NCI-H526 (cell line): ENCODE measurements around the gene DNAJC13.
A peak's percentile ranks its signal among the peaks of the same experiment; 100 is the strongest.
"Not testable (repeated sequence)": the region's sequence is repeated elsewhere in the genome, so short reads cannot be mapped to it uniquely, and the experiment has no call there.

Source experiments
- DNase-seq, 2 experiments: peaks; one replicate each; lab custom pipeline; 2025; lab: John Stamatoyannopoulos, UW

Gene DNAJC13

DNA sequence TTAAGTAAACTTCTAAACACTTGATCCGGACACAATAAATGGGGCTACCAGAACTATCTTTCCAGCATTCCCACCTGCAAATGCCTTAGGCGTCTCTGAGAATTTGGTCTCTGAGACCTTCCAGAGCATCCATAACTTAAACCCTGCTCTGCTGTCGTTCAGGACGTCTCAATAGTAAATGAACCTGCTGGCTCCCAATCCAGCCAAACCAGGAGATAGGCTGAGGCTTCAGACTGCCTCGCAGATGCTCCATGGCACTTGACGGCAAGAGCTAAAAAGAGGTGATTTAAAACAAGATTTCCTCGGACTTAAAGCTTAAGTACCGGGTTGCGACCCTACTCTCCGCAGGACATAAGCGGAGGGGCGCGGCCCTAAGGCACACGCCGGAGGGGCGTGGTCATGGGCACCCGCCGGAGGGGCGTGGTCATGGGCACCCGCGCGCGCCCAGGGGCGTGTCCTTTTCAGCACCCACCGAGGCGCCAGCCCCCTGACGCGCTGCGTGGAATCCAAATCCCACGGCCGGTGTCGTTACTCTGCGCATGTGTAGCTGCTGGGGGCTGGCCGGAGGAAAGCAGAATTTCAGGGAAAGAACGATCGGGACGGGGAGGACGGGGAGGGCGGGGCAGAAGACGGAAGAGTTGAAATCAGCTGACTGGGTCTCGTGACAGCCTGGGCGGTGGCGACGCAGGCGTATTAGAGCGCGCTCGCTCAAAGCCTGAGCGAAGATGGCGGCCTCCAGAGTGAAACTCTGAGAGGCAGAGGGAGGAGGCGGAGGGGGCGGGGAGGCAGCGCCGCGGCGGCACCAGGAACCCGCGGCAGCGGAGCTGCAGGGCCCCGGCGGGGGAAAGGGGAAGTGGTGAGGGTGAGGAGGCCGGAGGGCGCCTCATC is at the start of gene DNAJC13:
DNAJC13 (plus strand) TSS at position 696 of the 888 bp plus-strand sequence. CDS start 17,049 bp downstream, outside the sequence.
- peak; percentile 85 to 95 for DNase-seq

DNA sequence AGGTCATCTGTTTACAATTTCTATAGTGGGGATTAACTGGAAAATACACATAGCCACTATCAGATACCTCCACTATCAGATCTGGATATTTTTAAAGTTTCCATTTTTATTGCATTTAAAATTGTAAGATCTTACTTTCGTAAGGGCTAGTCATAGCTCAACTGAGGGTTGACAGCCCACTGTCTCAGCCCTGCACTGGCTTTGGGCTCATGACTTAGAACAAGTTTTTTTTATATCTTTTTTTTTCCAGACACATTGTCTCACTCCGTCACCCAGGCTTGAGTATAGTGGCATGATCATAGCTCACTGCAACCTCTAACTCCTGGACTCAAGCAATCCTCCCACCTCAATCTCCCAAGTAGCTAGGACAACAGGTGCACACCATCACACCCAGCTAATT is 48.8 kb upstream of the DNAJC13 start:
- no peak for DNase-seq

GRCh38 chr3:132368962-132369361 is 48.3 kb upstream of the DNAJC13 start:
- no peak for DNase-seq

DNA sequence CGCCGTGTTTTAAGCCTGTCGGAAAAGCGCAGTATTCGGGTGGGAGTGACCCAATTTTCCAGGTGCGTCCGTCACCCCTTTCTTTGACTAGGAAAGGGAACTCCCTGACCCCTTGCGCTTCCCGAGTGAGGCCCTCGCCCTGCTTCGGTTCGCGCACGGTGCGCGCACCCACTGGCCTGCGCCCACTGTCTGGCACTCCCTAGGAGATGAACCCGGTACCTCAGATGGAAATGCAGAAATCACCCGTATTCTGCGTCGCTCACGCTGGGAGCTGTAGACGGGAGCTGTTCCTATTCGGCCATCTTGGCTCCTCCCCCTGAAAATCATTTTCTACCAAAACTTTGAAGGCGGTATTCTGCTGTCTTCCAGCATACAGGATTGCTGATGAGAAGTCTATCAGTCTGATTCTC is 40.4 kb upstream of the DNAJC13 start:
- DNase-seq = not testable (repeated sequence)

GRCh38 chr3:132378048-132378762 is 39.1 kb upstream of the DNAJC13 start:
- DNase-seq = no peak

- DNase-seq = no peak
Observed at GRCh38 chr3:132378846-132379245, 38.5 kb upstream of the DNAJC13 start.

DNA sequence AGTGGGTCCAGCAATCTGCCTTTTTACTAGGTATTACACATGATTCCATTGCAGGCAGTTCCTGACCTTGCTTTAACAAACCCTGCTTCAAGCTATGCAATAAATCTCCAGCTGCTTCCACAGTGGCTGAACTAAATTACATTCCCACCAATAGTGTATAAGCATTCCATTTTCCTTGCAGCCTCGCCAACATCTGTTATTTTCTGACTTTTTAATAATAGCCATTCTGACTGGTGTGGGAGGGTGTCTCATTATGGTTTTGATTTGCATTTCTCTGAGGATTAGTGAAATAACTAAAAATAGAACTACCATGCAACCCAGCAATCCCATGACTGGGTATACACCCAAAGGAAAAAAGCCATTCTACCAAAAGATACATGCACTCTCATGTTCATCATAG is 36.4 kb upstream of the DNAJC13 start:
- peak in 1 of 2 experiments; percentile 6 for DNase-seq

DNA sequence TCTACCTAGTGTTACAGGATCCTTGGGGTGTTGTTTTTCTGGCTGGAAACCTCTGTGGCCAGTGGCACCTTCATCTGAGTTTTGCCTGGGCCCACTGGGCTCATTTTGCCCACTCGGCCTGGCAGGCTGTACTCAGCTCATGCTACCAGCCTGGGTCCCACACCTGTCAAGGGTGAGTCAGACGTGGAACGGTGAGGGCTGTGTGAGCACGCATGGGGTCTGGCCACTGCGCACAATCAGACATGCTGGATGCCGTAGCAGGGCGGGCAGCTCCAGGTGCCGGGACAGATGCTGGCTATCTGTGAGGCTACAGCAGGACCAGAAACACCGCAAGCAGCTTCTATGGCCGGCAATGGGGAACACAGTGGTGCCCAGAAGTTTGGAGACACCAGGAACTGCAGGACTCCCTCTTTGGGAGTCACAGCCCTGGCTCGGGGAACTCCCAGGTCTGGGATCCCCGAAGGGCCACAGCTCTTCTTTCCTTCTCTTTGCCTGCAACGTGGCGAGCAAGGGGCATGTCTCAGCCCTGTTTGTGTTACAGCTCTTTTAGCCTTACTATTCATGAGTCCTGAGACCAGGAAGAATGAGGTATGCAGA is 35.9 kb upstream of the DNAJC13 start:
- DNase-seq = no peak

- peak; percentile 91 to 92 for DNase-seq
Observed at GRCh38 chr3:132382267-132382666, 35.0 kb upstream of the DNAJC13 start.

GRCh38 chr3:132382688-132383194 is 34.6 kb upstream of the DNAJC13 start:
- peak in 1 of 2 experiments; percentile 48 for DNase-seq

- no peak for DNase-seq
Observed at GRCh38 chr3:132386259-132386658, 31.0 kb upstream of the DNAJC13 start.

GRCh38 chr3:132392675-132393074 is 24.6 kb upstream of the DNAJC13 start:
- not testable (repeated sequence) for DNase-seq

- no peak for DNase-seq
Observed at GRCh38 chr3:132394320-132394719, 23.0 kb upstream of the DNAJC13 start.

- DNase-seq = no peak
Observed at GRCh38 chr3:132395126-132395525, 22.2 kb upstream of the DNAJC13 start.

DNA sequence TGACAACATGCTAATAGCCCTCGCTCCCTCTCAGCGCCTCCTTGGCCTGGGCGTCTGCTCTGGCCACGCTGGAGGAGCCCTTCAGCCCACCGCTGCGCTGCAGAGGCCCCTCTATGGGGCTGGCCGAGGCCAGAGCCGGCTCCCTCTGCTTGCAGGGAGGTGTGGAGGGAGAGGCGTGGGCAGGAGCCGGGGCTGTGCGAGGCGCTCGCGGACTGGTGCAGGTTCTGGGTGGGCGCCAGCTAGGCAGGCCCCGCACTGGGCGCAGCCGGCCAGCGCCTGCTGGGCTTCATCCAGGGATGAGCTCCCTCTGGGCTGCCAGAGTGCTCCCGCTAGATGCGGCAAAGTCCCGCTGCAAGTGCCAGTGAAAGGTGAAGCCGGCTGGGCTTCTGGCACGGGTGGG is 21.0 kb upstream of the DNAJC13 start:
- DNase-seq = no peak

DNA sequence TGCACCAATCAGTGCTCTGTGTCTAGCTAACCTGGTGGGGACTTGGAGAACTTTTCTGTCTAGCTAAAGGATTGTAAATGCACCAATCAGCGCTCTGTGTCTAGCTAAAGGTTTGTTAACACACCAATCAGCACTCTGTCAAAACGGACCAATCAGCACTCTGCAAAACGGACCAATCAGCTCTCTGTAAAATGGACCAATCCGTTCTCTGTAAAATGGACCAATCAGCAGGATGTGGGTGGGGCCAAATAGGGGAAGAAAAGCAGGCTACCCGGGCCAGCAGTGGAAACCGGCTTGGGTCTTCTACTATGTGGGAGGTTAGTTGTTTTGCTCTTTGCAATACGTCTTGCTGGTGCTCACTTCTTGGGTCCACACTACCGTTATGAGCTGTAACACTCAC is 20.5 kb upstream of the DNAJC13 start:
- not testable (repeated sequence) for DNase-seq

- peak in 1 of 2 experiments; percentile 71 for DNase-seq
Observed at GRCh38 chr3:132399054-132399929, 18.0 kb upstream of the DNAJC13 start.

DNA sequence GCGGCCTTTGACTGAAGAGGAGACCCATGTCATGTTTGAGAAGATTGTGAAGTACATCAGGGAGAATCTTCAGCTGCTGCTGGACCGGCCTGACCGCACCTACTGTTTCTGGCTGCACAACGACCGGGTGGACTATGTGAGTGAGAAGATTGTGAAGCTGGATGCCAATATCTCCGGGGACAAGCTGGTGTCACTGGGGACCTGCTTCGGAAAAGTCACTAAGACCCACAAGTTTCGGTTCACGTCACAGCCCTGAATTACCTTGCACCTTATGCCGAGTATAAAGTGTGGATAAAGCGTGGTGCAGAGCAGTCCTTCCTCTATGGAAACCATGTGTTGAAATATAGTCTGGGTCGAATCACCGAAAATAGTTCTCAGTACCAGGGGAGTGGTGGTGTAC is 16.0 kb upstream of the DNAJC13 start:
- no peak for DNase-seq

GRCh38 chr3:132404276-132404675 is 13.0 kb upstream of the DNAJC13 start:
- DNase-seq = no peak

- no peak for DNase-seq
Observed at GRCh38 chr3:132405188-132405587, 12.1 kb upstream of the DNAJC13 start.

GRCh38 chr3:132405609-132406299 is 11.5 kb upstream of the DNAJC13 start:
- DNase-seq = peak in 1 of 2 experiments; percentile 11
